ENCODE results near the gene CAPSL. TPM values are rescaled to one million over a fixed set of nuclear protein-coding genes. Genes with fewer than 3 reads are reported as not detected.
"Not testable (repeated sequence)": the region's sequence is repeated elsewhere in the genome, so short reads cannot be mapped to it uniquely, and the experiment has no call there.

Gene CAPSL
- total RNA-seq, 1 experiment from 2014 or later: not detected

- Histone ChIP-seq H2AFZ (ENCODE audit: low read length) (no peak overlapping the region), H3K4me1 (ENCODE audit: low read length) (no peaks in the 10 kb centered on the region), H3K27ac (ENCODE audit: low read length) (no peak overlapping the region), H3K27me3 (ENCODE audit: low read length) (no peaks in the 10 kb centered on the region), H3K79me2 (ENCODE audit: low read length) (no peaks in the 10 kb centered on the region), H3K36me3 (ENCODE audit: insufficient read depth, low read length) (no peaks in the 10 kb centered on the region), H3K9me2 (replicated peaks; ENCODE audit: insufficient read depth, low read length) (no peaks in the 10 kb centered on the region), H3K4me2 (ENCODE audit: low read depth, low read length, poor library complexity, severe bottlenecking) (no peak overlapping the region), H3K4me3 (ENCODE audit: low read length) (no peak overlapping the region), H4K20me1 (ENCODE audit: insufficient read depth, low read depth, low read length) (no peaks in the 10 kb centered on the region), H3K9ac (ENCODE audit: low read length) (no peak overlapping the region), H3K9me3 (ENCODE audit: low read length) (no peaks in the 10 kb centered on the region)
- DNase-seq: no peak
Observed at GRCh38 chr5:35902046-35902672, 36.3 kb downstream of the CAPSL start.

GRCh38 chr5:35900972-35901695, 37.3 kb downstream of the CAPSL start:
- Histone ChIP-seq H3K9me2 (replicated peaks; ENCODE audit: insufficient read depth, low read length) (no peaks in the 10 kb centered on the region), H2AFZ (ENCODE audit: low read length) (no peak overlapping the region), H3K79me2 (ENCODE audit: low read length) (no peaks in the 10 kb centered on the region), H3K36me3 (ENCODE audit: insufficient read depth, low read length) (no peaks in the 10 kb centered on the region), H3K9me3 (ENCODE audit: low read length) (no peaks in the 10 kb centered on the region), H3K4me1 (ENCODE audit: low read length) (no peaks in the 10 kb centered on the region), H3K27ac (ENCODE audit: low read length) (no peak overlapping the region), H3K4me2 (ENCODE audit: low read depth, low read length, poor library complexity, severe bottlenecking) (no peak overlapping the region), H3K4me3 (ENCODE audit: low read length) (no peak overlapping the region), H3K9ac (ENCODE audit: low read length) (no peak overlapping the region), H4K20me1 (ENCODE audit: insufficient read depth, low read depth, low read length) (no peaks in the 10 kb centered on the region), H3K27me3 (ENCODE audit: low read length) (no peaks in the 10 kb centered on the region)
- DNase-seq: no peak

- Histone ChIP-seq H3K36me3 (ENCODE audit: insufficient read depth, low read length) (no peaks in the 10 kb centered on the region), H3K79me2 (ENCODE audit: low read length) (no peaks in the 10 kb centered on the region), H3K27ac (ENCODE audit: low read length) (no peak overlapping the region), H3K9ac (ENCODE audit: low read length) (no peak overlapping the region), H4K20me1 (ENCODE audit: insufficient read depth, low read depth, low read length) (no peaks in the 10 kb centered on the region), H3K9me3 (ENCODE audit: low read length) (no peaks in the 10 kb centered on the region), H3K27me3 (ENCODE audit: low read length) (no peaks in the 10 kb centered on the region), H3K9me2 (replicated peaks; ENCODE audit: insufficient read depth, low read length) (no peaks in the 10 kb centered on the region), H3K4me1 (ENCODE audit: low read length) (no peaks in the 10 kb centered on the region), H2AFZ (ENCODE audit: low read length) (no peak overlapping the region), H3K4me3 (ENCODE audit: low read length) (no peak overlapping the region), H3K4me2 (ENCODE audit: low read depth, low read length, poor library complexity, severe bottlenecking) (no peak overlapping the region)
- DNase-seq: no peak
Observed at GRCh38 chr5:35899800-35900199, 38.6 kb downstream of the CAPSL start.

- H3K4me1 ChIP-seq (ENCODE audit: low read length): no peaks in the 10 kb centered on the region
- H3K9ac ChIP-seq (ENCODE audit: low read length): no peak overlapping the region
- H3K4me3 ChIP-seq (ENCODE audit: low read length): no peak overlapping the region
- no peak overlapping the region for H2AFZ ChIP-seq (ENCODE audit: low read length)
- no peaks in the 10 kb centered on the region for H3K36me3 ChIP-seq (ENCODE audit: insufficient read depth, low read length)
- H3K79me2 ChIP-seq (ENCODE audit: low read length): no peaks in the 10 kb centered on the region
- H3K4me2 ChIP-seq (ENCODE audit: low read depth, low read length, poor library complexity, severe bottlenecking): no peak overlapping the region
- H3K27ac ChIP-seq (ENCODE audit: low read length): no peak overlapping the region
- no peaks in the 10 kb centered on the region for H3K9me3 ChIP-seq (ENCODE audit: low read length)
- H3K27me3 ChIP-seq (ENCODE audit: low read length): no peaks in the 10 kb centered on the region
- H4K20me1 ChIP-seq (ENCODE audit: insufficient read depth, low read depth, low read length): no peaks in the 10 kb centered on the region
- no peaks in the 10 kb centered on the region for H3K9me2 ChIP-seq (replicated peaks; ENCODE audit: insufficient read depth, low read length)
- no peak for DNase-seq
Observed at GRCh38 chr5:35898952-35899660, 39.3 kb downstream of the CAPSL start.

GRCh38 chr5:35894131-35894530, 44.3 kb downstream of the CAPSL start:
- no peaks in the 10 kb centered on the region for H3K79me2 ChIP-seq (ENCODE audit: low read length)
- H3K4me2 ChIP-seq (ENCODE audit: low read depth, low read length, poor library complexity, severe bottlenecking): no peak overlapping the region
- DNase-seq: no peak
- no peaks in the 10 kb centered on the region for H3K9me2 ChIP-seq (replicated peaks; ENCODE audit: insufficient read depth, low read length)
- no peak overlapping the region for H3K9ac ChIP-seq (ENCODE audit: low read length)
- H3K4me3 ChIP-seq (ENCODE audit: low read length): no peak overlapping the region
- H3K27ac ChIP-seq (ENCODE audit: low read length): no peak overlapping the region
- H2AFZ ChIP-seq (ENCODE audit: low read length): no peak overlapping the region
- no peaks in the 10 kb centered on the region for H3K9me3 ChIP-seq (ENCODE audit: low read length)
- no peaks in the 10 kb centered on the region for H3K36me3 ChIP-seq (ENCODE audit: insufficient read depth, low read length)
- H3K4me1 ChIP-seq (ENCODE audit: low read length): no peaks in the 10 kb centered on the region
- no peaks in the 10 kb centered on the region for H3K27me3 ChIP-seq (ENCODE audit: low read length)
- H4K20me1 ChIP-seq (ENCODE audit: insufficient read depth, low read depth, low read length): no peaks in the 10 kb centered on the region

- H3K4me1 ChIP-seq (ENCODE audit: low read length); H3K9me2 ChIP-seq (replicated peaks; ENCODE audit: insufficient read depth, low read length); H3K27me3 ChIP-seq (ENCODE audit: low read length); H3K9ac ChIP-seq (ENCODE audit: low read length); H4K20me1 ChIP-seq (ENCODE audit: insufficient read depth, low read depth, low read length); H3K79me2 ChIP-seq (ENCODE audit: low read length); H3K9me3 ChIP-seq (ENCODE audit: low read length); H3K4me3 ChIP-seq (ENCODE audit: low read length); H2AFZ ChIP-seq (ENCODE audit: low read length); H3K36me3 ChIP-seq (ENCODE audit: insufficient read depth, low read length); DNase-seq; H3K4me2 ChIP-seq (ENCODE audit: low read depth, low read length, poor library complexity, severe bottlenecking); H3K27ac ChIP-seq (ENCODE audit: low read length): not testable (repeated sequence)
Observed at GRCh38 chr5:35892799-35893198, 45.6 kb downstream of the CAPSL start.

GRCh38 chr5:35890021-35891020, 48.1 kb downstream of the CAPSL start:
- H3K36me3 ChIP-seq (ENCODE audit: insufficient read depth, low read length): no peaks in the 10 kb centered on the region
- H3K4me2 ChIP-seq (ENCODE audit: low read depth, low read length, poor library complexity, severe bottlenecking): no peak overlapping the region
- H3K27me3 ChIP-seq (ENCODE audit: low read length): no peaks in the 10 kb centered on the region
- H3K9me2 ChIP-seq (replicated peaks; ENCODE audit: insufficient read depth, low read length): no peaks in the 10 kb centered on the region
- H3K79me2 ChIP-seq (ENCODE audit: low read length): no peaks in the 10 kb centered on the region
- no peak overlapping the region for H3K9ac ChIP-seq (ENCODE audit: low read length)
- no peaks in the 10 kb centered on the region for H3K9me3 ChIP-seq (ENCODE audit: low read length)
- no peak overlapping the region for H3K4me3 ChIP-seq (ENCODE audit: low read length)
- no peaks in the 10 kb centered on the region for H4K20me1 ChIP-seq (ENCODE audit: insufficient read depth, low read depth, low read length)
- no peaks in the 10 kb centered on the region for H3K4me1 ChIP-seq (ENCODE audit: low read length)
- H2AFZ ChIP-seq (ENCODE audit: low read length): no peak overlapping the region
- no peak for DNase-seq
- H3K27ac ChIP-seq (ENCODE audit: low read length): no peak overlapping the region

All from Karpas-422 (cell line).